PC-3 (cell line): ENCODE measurements around the gene MPST.

Source experiments
- CTCF ChIP-seq: fragments of 300-600 bp; sonication (generic); conservative IDR thresholded peaks from 2 replicates; pipeline ENCODE4 v1.5.1; 2017; ENCODE audit warnings: antibody characterized with exemption, low read depth, mild to moderate bottlenecking, low read length
- EZH2 ChIP-seq: fragments of 300-600 bp; sonication (generic); IDR thresholded peaks from one replicate; pipeline ENCODE4 v1.6.1; 2017; ENCODE audit warnings: antibody characterized with exemption, mild to moderate bottlenecking, low read length; ENCODE audit not compliant: unreplicated experiment
- EZH2phosphoT487 ChIP-seq: fragments of 300-600 bp; sonication (generic); IDR thresholded peaks from 2 replicates; pipeline ENCODE4 v1.6.1; 2018; ENCODE audit warnings: mild to moderate bottlenecking, antibody characterized with exemption, low read length, borderline replicate concordance

- TF ChIP-seq CTCF (peak; percentile 86), EZH2 (no peak), EZH2phosphoT487 (no peak)
Measured at GRCh38 chr22:36986242-36986821, 33.2 kb upstream of the MPST start.
